Ramos (cell line): ENCODE data around the gene TTC39C.

Experiments used
- in situ Hi-C: fragments of 300-500 bp; cut with MboI; formaldehyde crosslinking; loops from one replicate; pipeline ENCODE4 v1.14.3; 2022; ENCODE audit warnings: low sequenced_read_pairs; ENCODE audit not compliant: unreplicated experiment

Gene TTC39C

GRCh38 chr18:23990474-23991410 is 23.8 kb upstream of the TTC39C start:
- in situ Hi-C loops, result no loop called here

GRCh38 chr18:23992089-23992940 is 22.2 kb upstream of the TTC39C start:
- in situ Hi-C loops, result no loop called here

- in situ Hi-C loops, result no loop called here
Measured at GRCh38 chr18:23992941-23993280, 21.6 kb upstream of the TTC39C start.

- in situ Hi-C loops, result no loop called here
Measured at GRCh38 chr18:23994361-23994902, 20.1 kb upstream of the TTC39C start.

- in situ Hi-C loops, result no loop called here
Measured at GRCh38 chr18:23995180-23995579, 19.4 kb upstream of the TTC39C start.

GRCh38 chr18:23998018-23998417 is 16.5 kb upstream of the TTC39C start:
- in situ Hi-C loops, result no loop called here

- in situ Hi-C loops, result no loop called here
Measured at GRCh38 chr18:23998820-23999219, 15.7 kb upstream of the TTC39C start.

- in situ Hi-C loops, result loop anchor here (25.0 kb wide), 2 partner anchors 139 to 764 kb away; no protein-coding TSS in a partner anchor
Measured at GRCh38 chr18:24000613-24001490, 13.7 kb upstream of the TTC39C start.

GRCh38 chr18:24002479-24002878 is 12.1 kb upstream of the TTC39C start:
- in situ Hi-C loops, result loop anchor here (25.0 kb wide), 2 partner anchors 140 to 765 kb away; no protein-coding TSS in a partner anchor

- in situ Hi-C loops, result loop anchor here (25.0 kb wide), 2 partner anchors 141 to 766 kb away; no protein-coding TSS in a partner anchor
Measured at GRCh38 chr18:24003288-24003687, 11.3 kb upstream of the TTC39C start.

- in situ Hi-C loops, result loop anchor here (25.0 kb wide), 2 partner anchors 142 to 767 kb away; no protein-coding TSS in a partner anchor
Measured at GRCh38 chr18:24003903-24004640, 10.5 kb upstream of the TTC39C start.

GRCh38 chr18:24006712-24007313 is 7.7 kb upstream of the TTC39C start:
- in situ Hi-C loops, result loop anchor here (25.0 kb wide), 2 partner anchors 145 to 770 kb away; no protein-coding TSS in a partner anchor

GRCh38 chr18:24009246-24009645 is 5.3 kb upstream of the TTC39C start:
- in situ Hi-C loops, result loop anchor here (25.0 kb wide), 2 partner anchors 147 to 772 kb away; no protein-coding TSS in a partner anchor

GRCh38 chr18:24009651-24010333 is 4.8 kb upstream of the TTC39C start:
- in situ Hi-C loops, result loop anchor here (25.0 kb wide), 2 partner anchors 147 to 772 kb away; no protein-coding TSS in a partner anchor

- in situ Hi-C loops, result loop anchor here (25.0 kb wide), 2 partner anchors 148 to 773 kb away; no protein-coding TSS in a partner anchor
Measured at GRCh38 chr18:24010673-24011072, 3.9 kb upstream of the TTC39C start.

- in situ Hi-C loops, result loop anchor here (25.0 kb wide), 2 partner anchors 149 to 774 kb away; no protein-coding TSS in a partner anchor
Measured at GRCh38 chr18:24011123-24011917, 3.2 kb upstream of the TTC39C start.

GRCh38 chr18:24013051-24013450 is 1.5 kb upstream of the TTC39C start:
- in situ Hi-C loops, result loop anchor here (25.0 kb wide), 2 partner anchors 151 to 776 kb away; no protein-coding TSS in a partner anchor
